ENCODE measurements around the gene BTD. TPM values are rescaled to one million over a fixed set of nuclear protein-coding genes. Genes with fewer than 3 reads are reported as not detected.

BTD gene
- total and polyA plus RNA-seq, 2 experiments from 2014 or later: 17.8 to 20.0 TPM

- TF ChIP-seq STAT1 (IDR thresholded peaks at IDR 0.05; ENCODE audit: unreplicated experiment): no peak
- TF ChIP-seq ETS1 (IDR thresholded peaks at IDR 0.05): no peak
- TF ChIP-seq ZNF462 (CRISPR knock-in tag; IDR thresholded peaks at IDR 0.05): no peak
- TF ChIP-seq POLR2AphosphoS5 (IDR thresholded peaks at IDR 0.05; ENCODE audit: low read depth): no peak
- Histone ChIP-seq H3K4me3 (no peak overlapping the region), H3K27ac (ENCODE audit: low read depth) (no peak overlapping the region), H3K27me3 (ENCODE audit: insufficient read depth) (no peaks in the 10 kb centered on the region), H2AFZ (no peak overlapping the region), H3K4me2 (no peak overlapping the region), H3K36me3 (ENCODE audit: insufficient read depth) (peaks cover 5% of the 10 kb centered on the region; the same call in 1 of the 2 replicates), H3K4me1 (ENCODE audit: insufficient read depth) (no peaks in the 10 kb centered on the region), H4K20me1 (replicated peaks; ENCODE audit: insufficient read depth) (no peaks in the 10 kb centered on the region), H3F3A (replicated peaks; ENCODE audit: low read depth) (0 out of 2 replicates have a peak, but pooled peaks cover 2% of the 10 kb centered on the region), H3K79me2 (replicated peaks; ENCODE audit: insufficient read depth) (no peaks in the 10 kb centered on the region), H3K9me2 (ENCODE audit: insufficient read depth) (no peaks in the 10 kb centered on the region; the same call in 1 of the 2 replicates)
- peaks cover 2% of the 10 kb centered on the region for H3K27me3 Mint-ChIP-seq (ENCODE audit: insufficient read depth, low read depth, poor library complexity)
- no peak overlapping the region for H3K4me3 Mint-ChIP-seq
- H3K9me3 Mint-ChIP-seq: peaks cover 33% of the 10 kb centered on the region
- H3K27ac Mint-ChIP-seq: no peak overlapping the region
- DNase-seq (ENCODE audit: low spot score) (no peak), ATAC-seq (peak; percentile 58)
- peaks cover 5% of the 10 kb centered on the region; the same call in 1 of the 3 replicates for H3K4me1 Mint-ChIP-seq
- H3K36me3 Mint-ChIP-seq (ENCODE audit: low read depth): peaks cover 13% of the 10 kb centered on the region
These were observed 52.6 kb downstream of the BTD start for GRCh38 chr3:15654127-15654526.

- H3K27ac ChIP-seq (ENCODE audit: low read depth): no peak overlapping the region
These were observed 53.3 kb downstream of the BTD start for GRCh38 chr3:15654891-15655290.

More at GRCh38 chr3:15654891-15655290, 53.3 kb downstream of the BTD start:
- Mint-ChIP-seq H3K27me3 (ENCODE audit: insufficient read depth, low read depth, poor library complexity) (peaks cover 2% of the 10 kb centered on the region), H3K36me3 (ENCODE audit: low read depth) (peaks cover 13% of the 10 kb centered on the region), H3K4me3 (no peak overlapping the region), H3K27ac (no peak overlapping the region), H3K4me1 (peaks cover 5% of the 10 kb centered on the region; the same call in 1 of the 3 replicates), H3K9me3 (peaks cover 33% of the 10 kb centered on the region)
- Histone ChIP-seq H2AFZ (no peak overlapping the region), H3K9me2 (ENCODE audit: insufficient read depth) (no peaks in the 10 kb centered on the region; the same call in 1 of the 2 replicates), H3K27me3 (ENCODE audit: insufficient read depth) (no peaks in the 10 kb centered on the region), H3K4me1 (ENCODE audit: insufficient read depth) (no peaks in the 10 kb centered on the region), H3K4me2 (no peak overlapping the region), H3F3A (replicated peaks; ENCODE audit: low read depth) (0 out of 2 replicates have a peak, but pooled peaks cover 2% of the 10 kb centered on the region), H3K79me2 (replicated peaks; ENCODE audit: insufficient read depth) (no peaks in the 10 kb centered on the region), H4K20me1 (replicated peaks; ENCODE audit: insufficient read depth) (no peaks in the 10 kb centered on the region), H3K4me3 (no peak overlapping the region), H3K36me3 (ENCODE audit: insufficient read depth) (peaks cover 5% of the 10 kb centered on the region; the same call in 1 of the 2 replicates)
- TF ChIP-seq POLR2AphosphoS5 (IDR thresholded peaks at IDR 0.05; ENCODE audit: low read depth) (no peak), EZH2phosphoT487 (IDR thresholded peaks at IDR 0.05; ENCODE audit: unreplicated experiment) (no peak), NANOG (IDR thresholded peaks at IDR 0.05; ENCODE audit: borderline replicate concordance) (0 out of 2 replicates have a peak, but pooled peaks have one; percentile 29), STAT1 (IDR thresholded peaks at IDR 0.05; ENCODE audit: unreplicated experiment) (no peak), ZNF114 (CRISPR knock-in tag; IDR thresholded peaks at IDR 0.05) (no peak), EZH2 (IDR thresholded peaks at IDR 0.05; ENCODE audit: low read depth, unreplicated experiment) (no peak), ZNF331 (CRISPR knock-in tag; IDR thresholded peaks at IDR 0.05; ENCODE audit: low read depth) (no peak)
- no peak for ATAC-seq
- no peak for DNase-seq (ENCODE audit: low spot score)
